Trophoblast cell (in vitro differentiated cells and primary cell): ENCODE measurements around the gene RAD1.

Source experiments
- DNase-seq, 2 donors: peaks; one replicate each; pipeline ENCODE4 v3.0.0-alpha.2; 2016
- H2AFZ ChIP-seq: 2 replicates; pipeline ENCODE4 v1.6.1; 2013; ENCODE audit warnings: low read length, moderate library complexity, mild to moderate bottlenecking; ENCODE audit not compliant: insufficient read depth, poor library complexity
- H2AK5ac ChIP-seq: 2 replicates; pipeline ENCODE4 v1.6.1; 2013; ENCODE audit warnings: mild to moderate bottlenecking, low read length
- H2BK120ac ChIP-seq: 2 replicates; pipeline ENCODE4 v1.6.1; 2013; ENCODE audit warnings: low read length, mild to moderate bottlenecking, moderate library complexity; ENCODE audit not compliant: insufficient read depth, poor library complexity
- H2BK12ac ChIP-seq: 2 replicates; pipeline ENCODE4 v1.6.1; 2013; ENCODE audit warnings: mild to moderate bottlenecking, low read length, moderate library complexity
- H2BK5ac ChIP-seq: 2 replicates; pipeline ENCODE4 v1.6.1; 2013; ENCODE audit warnings: low read length, low read depth, moderate library complexity, mild to moderate bottlenecking; ENCODE audit not compliant: poor library complexity
- H3K14ac ChIP-seq: 2 replicates; pipeline ENCODE4 v1.6.1; 2013; ENCODE audit warnings: mild to moderate bottlenecking, low read length
- H3K18ac ChIP-seq: 2 replicates; pipeline ENCODE4 v1.6.1; 2013; ENCODE audit warnings: mild to moderate bottlenecking, low read length
- H3K23ac ChIP-seq: 2 replicates; pipeline ENCODE4 v1.6.1; 2013; ENCODE audit warnings: low read length
- H3K27ac ChIP-seq: 2 replicates; pipeline ENCODE4 v1.5.1; 2013; ENCODE audit warnings: low read depth, mild to moderate bottlenecking, inconsistent platforms, low read length, moderate library complexity
- H3K27me3 ChIP-seq: 2 replicates; pipeline ENCODE4 v1.6.1; 2013; ENCODE audit warnings: inconsistent platforms, mild to moderate bottlenecking, low read length, moderate library complexity; ENCODE audit not compliant: insufficient read depth
- H3K36me3 ChIP-seq, 2 experiments: 1 replicate in 1 of 2; 2 replicates in 1 of 2; pipeline ENCODE4 v1.6.1; 2013; ENCODE audit warnings: low read length in 2 of 2, mild to moderate bottlenecking in 2 of 2, moderate library complexity in 1 of 2; ENCODE audit not compliant: insufficient read depth in 2 of 2, control insufficient read depth in 1 of 2
- H3K4ac ChIP-seq: 2 replicates; pipeline ENCODE4 v1.6.1; 2013; ENCODE audit warnings: low read depth, mild to moderate bottlenecking, low read length, moderate library complexity
- H3K4me1 ChIP-seq, 2 experiments: 1 replicate in 1 of 2; 2 replicates in 1 of 2; pipeline ENCODE4 v1.6.1; 2013; ENCODE audit warnings: low read length in 2 of 2, mild to moderate bottlenecking in 2 of 2, moderate library complexity in 1 of 2; ENCODE audit not compliant: insufficient read depth in 2 of 2, control insufficient read depth in 1 of 2
- H3K4me2 ChIP-seq: 2 replicates; pipeline ENCODE4 v1.6.1; 2013; ENCODE audit warnings: inconsistent platforms, mild to moderate bottlenecking, low read length, moderate library complexity
- H3K4me3 ChIP-seq: 2 replicates; pipeline ENCODE4 v1.5.1; 2013; ENCODE audit warnings: mild to moderate bottlenecking, low read depth, low read length, inconsistent platforms
- H3K79me1 ChIP-seq: one replicate; pipeline ENCODE4 v1.6.1; 2013; ENCODE audit warnings: low read length
- H3K79me2 ChIP-seq: 2 replicates; pipeline ENCODE4 v1.6.1; 2013; ENCODE audit warnings: low read length, mild to moderate bottlenecking; ENCODE audit not compliant: control insufficient read depth, insufficient read depth, poor library complexity
- H3K9ac ChIP-seq: 2 replicates; pipeline ENCODE4 v1.6.1; 2013; ENCODE audit warnings: mild to moderate bottlenecking, low read length
- H3K9me3 ChIP-seq: 2 replicates; pipeline ENCODE4 v1.6.1; 2013; ENCODE audit warnings: low read depth, mild to moderate bottlenecking, control low read depth, inconsistent platforms, low read length; ENCODE audit not compliant: insufficient read depth
- H4K12ac ChIP-seq: 2 replicates; pipeline ENCODE4 v1.6.1; 2013; ENCODE audit warnings: low read depth, mild to moderate bottlenecking, low read length, moderate library complexity
- H4K8ac ChIP-seq: 2 replicates; pipeline ENCODE4 v1.6.1; 2013; ENCODE audit warnings: low read depth, mild to moderate bottlenecking, low read length, moderate library complexity
- H4K91ac ChIP-seq: one replicate; pipeline ENCODE4 v1.6.1; 2013; ENCODE audit warnings: low read depth, mild to moderate bottlenecking, low read length, moderate library complexity
- WGBS: extraction: QIAGEN DNeasy Blood & Tissue Kit; methylation state at CpG from one replicate; pipeline ENCODE4 v1.1.7; 2013; ENCODE audit warnings: missing lambda C conversion rate; ENCODE audit not compliant: insufficient read length, insufficient coverage; ENCODE audit errors: extremely low coverage; 5-methylcytosine and 5-hydroxymethylcytosine counted together

Gene RAD1

DNA sequence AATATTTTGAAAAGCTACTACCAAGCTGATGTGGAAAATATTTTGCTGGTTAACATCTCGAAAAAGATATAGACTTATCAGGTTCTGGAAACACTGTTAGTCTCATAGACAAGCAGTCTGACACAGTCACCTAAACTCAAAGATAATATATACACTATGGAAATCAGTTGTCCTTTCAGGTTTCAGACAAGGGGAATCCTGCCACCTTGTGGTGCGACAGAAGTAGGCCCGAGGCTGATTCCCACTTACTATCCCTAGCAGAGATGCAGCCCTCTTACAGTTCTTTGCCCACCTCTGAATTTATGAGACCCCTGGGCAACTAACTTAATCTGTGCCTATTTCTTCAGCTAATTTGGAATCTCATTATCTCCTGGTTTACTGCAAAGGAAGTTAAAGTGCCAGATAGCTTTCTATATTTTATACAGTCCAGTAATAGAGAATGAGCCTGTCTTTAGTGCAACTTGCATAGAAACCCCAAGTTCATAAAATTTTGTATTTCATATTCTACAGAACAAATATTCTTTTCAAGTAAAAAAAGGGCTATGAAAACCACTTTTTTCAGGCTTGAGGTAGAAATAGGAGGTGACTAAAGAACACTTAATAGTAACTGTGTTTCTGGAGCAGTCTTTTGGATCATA, 16.9 kb downstream of the RAD1 start:
- Histone ChIP-seq H2AFZ (no peak overlapping the region), H4K12ac (no peak overlapping the region), H2AK5ac (no peak overlapping the region), H3K27ac (peak overlapping the region; percentile 69), H2BK12ac (no peak overlapping the region), H3K9me3 (no peaks in the 10 kb centered on the region), H3K4ac (no peak overlapping the region), H3K4me1 (peaks cover 0 to 6% of the 10 kb centered on the region in 2 experiments), H3K36me3 (peaks cover 0 to 4% of the 10 kb centered on the region in 2 experiments), H3K18ac (no peak overlapping the region), H3K4me2 (no peak overlapping the region), H4K8ac (no peak overlapping the region), H3K23ac (no peak overlapping the region), H4K91ac (peak overlapping the region; percentile 76), H3K27me3 (no peaks in the 10 kb centered on the region), H2BK120ac (no peak overlapping the region), H3K79me2 (no peaks in the 10 kb centered on the region), H2BK5ac (no peak overlapping the region), H3K9ac (no peak overlapping the region), H3K79me1 (no peaks in the 10 kb centered on the region), H3K14ac (no peak overlapping the region), H3K4me3 (no peak overlapping the region)
- peak; percentile 84 to 88 for DNase-seq
- WGBS: no CpG with 5 or more reads among the region's 3 CpGs

GRCh38 chr5:34897646-34898045, 17.7 kb downstream of the RAD1 start:
- Histone ChIP-seq H3K79me2 (no peaks in the 10 kb centered on the region), H3K36me3 (peaks cover 0 to 4% of the 10 kb centered on the region in 2 experiments), H3K4me2 (no peak overlapping the region), H3K18ac (no peak overlapping the region), H3K27me3 (no peaks in the 10 kb centered on the region), H3K9me3 (no peaks in the 10 kb centered on the region), H2AK5ac (no peak overlapping the region), H3K4me3 (no peak overlapping the region), H3K4ac (no peak overlapping the region), H3K79me1 (no peaks in the 10 kb centered on the region), H2BK5ac (no peak overlapping the region), H3K14ac (no peak overlapping the region), H3K27ac (no peak overlapping the region), H3K9ac (no peak overlapping the region), H4K12ac (no peak overlapping the region), H2AFZ (no peak overlapping the region), H3K4me1 (peaks cover 0 to 6% of the 10 kb centered on the region in 2 experiments), H3K23ac (no peak overlapping the region), H4K91ac (no peak overlapping the region), H4K8ac (no peak overlapping the region), H2BK12ac (no peak overlapping the region), H2BK120ac (no peak overlapping the region)
- DNase-seq: peak in 1 of 2 donors; percentile 60

- H3K4me3 ChIP-seq: no peak overlapping the region
- H3K9me3 ChIP-seq: no peaks in the 10 kb centered on the region
- H2BK12ac ChIP-seq: no peak overlapping the region
- H2AK5ac ChIP-seq: no peak overlapping the region
- no peaks in the 10 kb centered on the region for H3K79me2 ChIP-seq
- H3K27me3 ChIP-seq: no peaks in the 10 kb centered on the region
- H3K14ac ChIP-seq: no peak overlapping the region
- no peak overlapping the region for H4K12ac ChIP-seq
- H4K8ac ChIP-seq: no peak overlapping the region
- no peak overlapping the region for H3K4ac ChIP-seq
- H2BK120ac ChIP-seq: no peak overlapping the region
- H4K91ac ChIP-seq: no peak overlapping the region
- no CpG with 5 or more reads among the region's 2 CpGs for WGBS
- no peak overlapping the region for H3K23ac ChIP-seq
- no peak overlapping the region for H2BK5ac ChIP-seq
- H3K27ac ChIP-seq: no peak overlapping the region
- H3K9ac ChIP-seq: no peak overlapping the region
- no peak for DNase-seq
- H3K4me2 ChIP-seq: no peak overlapping the region
- H2AFZ ChIP-seq: no peak overlapping the region
- H3K4me1 ChIP-seq: peaks cover 0 to 6% of the 10 kb centered on the region in 2 experiments
- H3K79me1 ChIP-seq: no peaks in the 10 kb centered on the region
- H3K36me3 ChIP-seq: peaks cover 0 to 2% of the 10 kb centered on the region in 2 experiments
- H3K18ac ChIP-seq: no peak overlapping the region
Observed at GRCh38 chr5:34895641-34896419, 19.5 kb downstream of the RAD1 start.

- Histone ChIP-seq H4K8ac (no peak overlapping the region), H4K91ac (no peak overlapping the region), H2BK5ac (no peak overlapping the region), H3K9me3 (no peaks in the 10 kb centered on the region), H2AFZ (no peak overlapping the region), H3K27ac (no peak overlapping the region), H3K4me1 (peaks cover 0 to 6% of the 10 kb centered on the region in 2 experiments), H3K79me1 (no peaks in the 10 kb centered on the region), H3K18ac (no peak overlapping the region), H3K27me3 (no peaks in the 10 kb centered on the region), H2BK120ac (no peak overlapping the region), H3K23ac (no peak overlapping the region), H3K36me3 (no peaks in the 10 kb centered on the region), H3K14ac (no peak overlapping the region), H3K9ac (no peak overlapping the region), H4K12ac (no peak overlapping the region), H3K4me2 (no peak overlapping the region), H3K4ac (no peak overlapping the region), H2BK12ac (no peak overlapping the region), H2AK5ac (no peak overlapping the region), H3K79me2 (no peaks in the 10 kb centered on the region), H3K4me3 (no peak overlapping the region)
- DNase-seq: no peak
- no CpG with 5 or more reads among the region's 1 CpG for WGBS
Observed at GRCh38 chr5:34894716-34895115, 20.6 kb downstream of the RAD1 start.
